HG02571 (cell line): ENCODE data around the gene MBTPS2.
"Not testable (repeated sequence)": the region's sequence is repeated elsewhere in the genome, so short reads cannot be mapped to it uniquely, and the experiment has no call there.

ENCODE experiments used
- ATAC-seq: cut with Tn5 transposase; IDR thresholded peaks from one replicate; pipeline ENCODE4 v1.9.1; 2021; ENCODE audit warnings: mild to moderate bottlenecking, moderate library complexity; ENCODE audit not compliant: unreplicated experiment

The MBTPS2 gene

DNA sequence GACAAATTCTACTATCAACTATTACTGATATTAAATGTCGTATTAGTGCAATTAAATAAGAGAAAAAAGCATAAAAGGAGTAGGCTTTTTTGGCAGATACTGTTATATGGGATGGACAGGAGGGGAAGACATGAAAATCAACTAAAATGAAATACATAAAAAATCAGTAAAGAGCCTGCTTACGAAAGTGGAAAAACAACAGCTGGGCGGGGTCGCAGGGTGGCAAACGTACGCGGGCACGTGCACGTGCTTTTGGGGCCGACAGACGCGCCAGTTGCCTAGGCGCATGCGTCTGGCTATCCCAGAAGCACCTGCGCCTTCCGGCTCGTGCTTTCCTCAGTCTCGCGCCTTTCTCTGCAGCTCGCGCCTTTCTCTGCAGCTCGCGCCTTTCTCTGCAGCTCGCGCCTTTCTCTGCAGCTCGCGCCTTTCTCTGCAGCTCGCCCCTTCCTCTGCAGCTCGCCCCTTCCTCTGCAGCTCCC, 16.6 kb downstream of the MBTPS2 start, which contains the start of gene YY2:
Gene YY2, plus strand, starts transcription at position 51 of the 479 bp plus-strand sequence. CDS start 498 bp downstream, outside the sequence.
- ATAC-seq: no peak

DNA sequence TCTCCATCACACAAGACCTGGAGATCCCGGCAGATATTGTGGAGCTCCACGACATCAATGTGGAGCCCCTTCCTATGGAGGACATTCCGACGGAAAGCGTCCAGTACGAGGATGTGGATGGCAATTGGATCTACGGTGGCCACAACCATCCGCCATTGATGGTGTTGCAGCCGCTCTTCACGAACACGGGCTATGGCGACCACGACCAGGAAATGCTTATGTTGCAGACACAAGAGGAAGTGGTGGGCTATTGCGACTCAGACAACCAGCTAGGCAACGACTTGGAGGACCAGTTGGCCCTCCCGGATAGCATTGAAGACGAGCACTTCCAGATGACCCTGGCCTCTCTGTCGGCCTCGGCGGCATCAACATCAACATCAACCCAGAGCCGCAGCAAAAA, 17.1 kb downstream of the MBTPS2 start:
- no peak for ATAC-seq

DNA sequence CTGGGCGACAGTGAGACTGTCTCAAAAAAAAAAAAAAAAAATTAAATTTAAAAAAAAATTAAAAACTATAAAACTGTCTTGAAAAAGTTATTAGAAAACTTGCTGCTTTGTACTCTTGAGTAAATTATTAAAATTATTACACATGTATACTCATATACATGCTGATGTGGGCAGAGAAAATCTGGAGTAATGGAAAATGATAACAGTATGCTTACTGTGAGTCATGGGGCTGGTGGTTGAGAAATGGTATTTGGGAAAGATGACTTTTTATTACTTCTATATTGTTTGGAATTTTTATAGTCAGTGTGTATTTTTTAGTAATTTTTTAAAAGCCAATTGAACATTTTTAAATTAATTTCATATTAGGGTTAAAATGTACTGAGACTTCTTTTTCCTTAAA, 23.8 kb downstream of the MBTPS2 start:
- ATAC-seq: no peak

DNA sequence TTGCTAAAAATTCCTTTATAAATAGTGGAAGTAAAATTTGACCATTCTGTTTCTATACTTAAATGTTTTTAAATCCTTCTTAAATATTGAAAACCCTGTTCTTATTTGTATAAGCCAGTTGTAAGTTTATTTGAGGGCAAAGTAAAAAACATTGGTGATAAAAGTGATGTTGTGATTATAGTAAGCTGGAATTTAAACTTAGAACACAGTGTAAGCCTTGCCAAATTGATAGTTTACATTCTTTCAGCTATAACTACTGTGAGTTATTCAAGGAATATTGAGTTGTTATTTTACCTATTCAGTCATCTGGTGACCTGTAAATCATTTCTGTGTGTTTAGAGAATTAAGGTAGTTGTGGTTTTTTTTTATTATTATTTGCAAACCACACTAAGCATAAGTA, 26.0 kb downstream of the MBTPS2 start:
- ATAC-seq: no peak

DNA sequence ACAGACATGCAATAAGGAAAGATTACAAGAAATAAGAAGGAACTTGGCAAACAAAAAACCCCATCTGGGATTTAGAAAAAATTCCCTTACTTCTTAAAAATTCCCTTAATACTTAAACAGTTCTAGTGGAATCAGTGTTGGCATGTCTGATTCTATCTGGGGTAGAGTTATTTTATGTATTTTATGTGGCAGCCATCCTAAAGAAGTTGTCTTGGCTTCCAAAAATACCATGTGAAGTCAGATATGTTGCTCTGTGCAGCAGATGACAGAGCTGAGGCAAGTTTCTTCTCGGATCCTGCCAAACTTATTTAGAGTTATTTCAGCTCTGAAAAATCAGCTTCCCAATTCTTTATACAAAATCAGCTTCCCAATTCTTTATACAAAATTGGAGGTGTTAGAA, 31.1 kb downstream of the MBTPS2 start:
- no peak for ATAC-seq

DNA sequence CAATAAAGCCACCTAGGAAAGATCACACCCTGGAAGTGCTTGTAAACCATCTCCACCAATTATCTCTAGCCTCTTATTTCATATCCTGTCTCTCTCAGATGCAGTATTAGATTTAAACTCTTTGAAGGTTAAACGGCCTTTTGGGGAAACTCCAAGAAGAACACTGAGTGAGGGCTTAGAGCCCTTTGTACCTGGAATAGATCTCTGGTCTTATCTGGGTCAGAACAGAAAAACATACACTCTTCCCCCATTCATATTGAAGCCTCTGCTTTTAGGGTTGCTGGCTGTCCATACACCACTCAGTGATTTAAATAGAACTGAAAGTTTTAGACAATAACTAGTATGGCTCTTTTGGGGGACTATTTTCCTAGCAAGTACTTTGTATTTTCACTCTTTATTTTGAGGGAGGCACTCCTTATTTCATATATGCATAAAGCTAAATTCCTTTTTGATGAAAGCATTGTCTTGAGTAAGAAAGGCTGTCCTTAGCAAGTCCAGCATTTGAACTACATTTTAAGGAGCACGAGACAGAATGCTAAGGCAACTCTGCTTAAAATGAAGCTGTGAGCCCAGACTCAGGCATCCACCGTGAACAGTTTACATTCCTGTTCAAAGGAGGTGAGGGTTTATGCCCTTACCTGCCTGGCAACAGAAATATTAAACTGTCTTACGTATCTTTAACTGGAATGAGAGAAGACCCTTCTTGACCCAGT, 33.8 kb downstream of the MBTPS2 start:
- ATAC-seq: no peak

DNA sequence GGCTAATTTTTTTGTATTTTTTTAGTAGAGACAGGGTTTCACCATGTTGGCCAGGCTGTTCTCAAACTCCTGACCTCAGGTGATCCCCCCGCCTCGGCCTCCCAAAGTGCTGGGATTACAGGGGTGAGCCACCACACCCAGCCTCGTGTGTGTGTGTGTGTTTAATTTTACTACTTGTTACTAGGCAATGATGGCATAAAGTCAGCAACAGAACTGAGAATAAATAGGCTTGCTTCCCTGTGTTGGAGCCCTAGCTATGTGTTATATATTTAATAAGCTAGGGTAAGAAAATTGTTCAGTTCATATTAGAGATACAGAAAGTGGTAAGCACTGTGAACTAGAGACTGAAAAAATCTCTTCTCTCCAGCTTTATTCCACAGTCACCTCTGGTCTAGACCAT, 34.8 kb downstream of the MBTPS2 start:
- ATAC-seq: not testable (repeated sequence)

DNA sequence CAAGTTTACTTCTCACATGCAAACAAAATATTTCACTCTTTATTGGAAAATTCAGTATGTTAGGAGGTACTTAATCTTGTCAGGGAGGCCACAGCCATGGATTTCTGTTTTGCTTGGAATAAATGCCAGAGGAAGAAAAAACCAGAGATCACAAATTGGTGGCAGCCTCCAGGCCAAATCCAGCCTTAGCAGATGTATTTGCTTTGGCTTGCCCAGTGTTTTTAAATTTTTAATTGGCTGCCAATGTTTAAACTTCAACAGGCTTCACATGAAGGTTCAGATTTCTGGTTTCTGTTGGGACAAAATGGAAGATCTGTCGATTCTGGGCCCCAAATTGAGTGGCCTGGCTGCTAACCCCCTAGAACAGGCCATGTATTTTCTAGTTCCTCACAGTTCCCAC, 35.6 kb downstream of the MBTPS2 start:
- no peak for ATAC-seq

DNA sequence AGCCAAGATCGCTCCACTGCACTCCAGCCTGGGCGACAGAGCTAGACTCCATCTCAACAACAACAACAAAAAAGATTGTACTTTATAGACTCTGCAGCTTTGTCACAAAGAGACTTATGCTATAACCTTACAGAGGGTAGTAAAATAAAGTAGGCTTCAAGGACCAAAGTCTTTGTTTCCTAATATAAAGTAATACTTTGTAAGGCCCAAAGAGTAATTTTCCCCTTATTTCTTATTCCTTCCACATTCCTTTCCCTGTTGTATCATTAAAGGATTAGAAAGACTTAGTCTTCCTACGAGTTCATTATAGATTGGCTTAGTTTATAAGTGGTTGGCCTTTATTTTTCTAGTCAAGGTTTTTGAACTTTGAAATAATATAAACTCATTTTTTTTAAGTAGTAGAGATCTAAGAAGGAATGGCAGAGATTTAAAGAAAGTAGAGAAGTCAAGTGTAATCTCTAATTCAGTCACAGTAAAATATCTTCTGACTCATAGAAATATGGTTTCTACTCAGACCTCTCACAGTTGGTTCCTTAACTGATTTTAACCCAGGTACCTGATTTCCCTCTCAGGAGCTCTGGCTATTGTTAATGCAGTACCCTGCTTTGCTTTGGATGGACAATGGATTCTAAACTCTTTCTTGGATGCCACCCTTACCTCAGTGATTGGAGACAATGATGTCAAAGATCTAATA, 42.6 kb downstream of the MBTPS2 start:
- ATAC-seq: no peak

DNA sequence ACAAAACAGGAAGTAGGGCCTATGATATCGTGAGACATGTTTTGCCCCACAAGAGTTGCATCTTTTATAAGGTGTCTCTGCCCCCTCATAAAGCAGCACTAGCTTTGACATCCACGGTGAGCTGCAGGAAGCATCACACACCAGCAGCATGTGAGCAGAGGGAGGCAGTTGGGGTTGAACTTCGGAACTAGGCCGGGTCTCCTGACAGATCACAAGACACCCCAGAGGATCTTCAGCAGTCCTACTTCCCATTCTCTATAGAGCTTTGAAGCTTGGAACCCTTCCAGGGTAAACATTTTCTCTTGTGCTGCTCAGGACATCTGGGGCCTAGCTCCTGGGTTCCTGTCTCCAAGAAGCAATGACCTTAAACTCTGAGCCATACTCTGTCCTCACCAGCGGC, 43.8 kb downstream of the MBTPS2 start:
- no peak for ATAC-seq

DNA sequence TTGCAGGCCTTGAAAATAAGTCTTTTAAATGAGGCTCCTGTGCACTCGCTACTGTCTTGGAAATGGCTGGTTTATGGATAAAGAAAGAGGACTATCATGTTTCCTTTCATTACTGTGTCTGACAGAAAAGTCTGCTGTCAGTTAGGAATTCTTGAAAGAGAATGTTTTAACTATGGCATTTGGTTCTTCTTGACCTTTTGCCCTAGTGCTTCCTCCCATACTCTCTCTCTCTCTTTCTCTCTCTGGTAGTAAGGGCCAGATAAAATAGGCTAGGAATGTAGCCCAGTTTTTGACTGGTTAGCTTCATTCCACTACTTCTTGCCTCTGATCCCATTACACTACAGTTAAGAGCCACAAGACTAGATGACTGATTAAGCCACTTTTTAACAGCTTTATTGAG, 46.2 kb downstream of the MBTPS2 start:
- ATAC-seq: no peak

DNA sequence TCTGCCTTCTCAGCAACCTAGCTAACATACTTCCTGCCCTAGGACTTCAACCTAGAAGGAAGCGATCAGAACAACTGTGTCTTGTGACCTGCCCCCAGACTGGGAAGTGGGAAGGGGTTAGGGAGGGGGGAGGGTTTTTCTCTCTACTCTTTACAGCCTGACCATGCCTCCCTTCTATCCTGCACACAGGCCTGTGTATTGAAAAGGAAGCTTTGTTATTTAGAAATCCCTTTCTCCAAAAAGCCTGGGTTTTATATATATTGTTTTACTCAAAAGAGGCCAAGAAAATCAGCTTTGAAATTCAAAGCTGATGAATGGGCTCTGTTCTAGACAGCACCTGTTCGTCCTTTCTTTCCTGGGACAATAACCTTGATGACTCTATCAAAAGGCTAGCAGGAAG, 65.9 kb downstream of the MBTPS2 start:
- no peak for ATAC-seq

DNA sequence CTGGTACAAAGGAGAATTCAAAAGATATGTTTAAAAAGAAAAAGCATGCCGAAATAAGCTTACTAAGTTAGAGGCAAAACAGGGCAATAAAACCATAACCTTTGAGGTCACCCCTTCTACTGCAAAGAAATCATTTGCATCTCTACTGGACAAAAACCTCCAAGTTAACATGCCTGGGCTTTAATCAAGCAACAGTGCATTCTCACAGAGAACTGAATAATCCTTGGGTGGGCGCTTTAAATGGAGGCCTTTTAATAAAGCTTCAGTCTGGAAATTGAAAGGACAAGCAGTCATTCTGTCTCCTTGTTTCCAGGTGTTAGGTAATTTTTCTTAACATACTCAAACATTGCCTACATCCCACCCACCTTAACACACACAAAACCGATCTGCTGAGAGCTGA, 66.5 kb downstream of the MBTPS2 start:
- no peak for ATAC-seq

DNA sequence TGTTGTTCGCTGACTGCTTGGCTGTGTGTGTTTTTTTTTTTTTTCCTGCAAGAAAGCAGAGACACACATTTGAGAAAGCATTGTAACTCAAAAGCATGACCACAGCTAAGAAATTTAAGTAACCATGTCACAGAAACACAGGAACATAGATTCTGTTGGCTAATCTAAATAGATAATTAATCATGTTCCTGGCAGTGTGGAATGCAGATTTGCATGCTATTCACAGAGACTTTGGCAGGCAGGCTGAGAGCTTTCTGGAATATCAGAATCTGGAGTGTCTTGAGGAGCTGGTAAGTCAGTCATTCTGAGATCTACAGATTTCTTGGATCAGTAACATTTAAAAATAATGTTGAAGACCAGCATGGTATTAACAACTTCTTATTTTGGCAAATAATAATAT, 67.8 kb downstream of the MBTPS2 start:
- ATAC-seq: no peak

DNA sequence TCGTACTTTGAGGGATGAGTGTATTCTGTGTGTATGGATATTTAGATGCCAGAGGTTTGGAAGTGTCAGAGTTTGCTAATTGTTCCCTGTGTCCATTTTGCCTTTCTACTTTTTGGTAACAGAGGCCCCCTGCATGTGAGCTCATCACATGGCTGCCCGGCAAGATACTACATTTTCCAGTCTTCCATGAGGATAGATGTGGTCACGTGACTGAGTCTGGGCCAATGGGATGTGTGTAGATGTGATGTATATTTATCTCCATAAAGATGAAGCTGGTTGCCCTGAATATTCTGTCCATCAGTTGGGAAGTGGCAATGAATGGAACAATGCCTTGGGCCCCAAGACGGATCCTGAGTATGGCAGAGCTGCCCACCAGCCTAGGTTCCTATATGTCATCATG, 72.1 kb downstream of the MBTPS2 start:
- ATAC-seq: no peak

DNA sequence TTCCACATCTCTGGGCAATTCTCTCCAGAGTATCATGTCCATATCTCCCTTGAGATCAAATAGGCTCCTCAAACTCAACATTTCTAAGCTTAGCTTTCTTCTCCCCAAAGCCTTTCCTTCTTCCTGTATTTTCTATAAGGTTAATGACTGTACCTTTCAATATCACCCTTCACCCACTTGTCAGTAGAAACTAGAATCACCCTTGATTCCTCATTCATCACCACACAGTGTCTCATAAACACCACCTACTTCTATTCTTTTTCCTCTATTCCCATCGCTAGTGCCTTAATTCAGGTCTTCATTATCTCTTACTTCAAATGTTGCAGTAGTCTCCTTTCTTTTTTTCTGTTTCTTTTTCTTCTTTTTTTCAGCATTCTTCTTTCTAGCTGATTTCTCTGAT, 72.8 kb downstream of the MBTPS2 start:
- no peak for ATAC-seq

DNA sequence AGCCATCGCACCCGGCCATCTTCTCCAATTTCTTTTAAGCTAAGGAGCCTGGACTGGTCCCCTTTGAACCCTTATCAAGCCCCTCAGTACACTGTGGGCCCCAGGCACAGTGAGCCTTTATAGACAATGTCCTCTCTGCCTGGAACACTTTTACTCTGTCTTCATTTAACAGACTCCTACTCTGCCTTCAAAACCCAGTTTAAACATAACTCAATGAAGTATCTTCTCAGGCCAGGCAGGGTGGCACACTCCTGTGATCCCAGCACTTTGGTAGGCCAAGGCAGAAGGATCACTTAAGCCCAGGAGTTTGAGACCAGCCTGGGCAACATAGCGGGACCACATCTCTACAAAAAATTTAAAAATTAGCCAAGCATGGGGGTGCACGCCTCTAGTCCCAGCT, 73.6 kb downstream of the MBTPS2 start:
- ATAC-seq: no peak

DNA sequence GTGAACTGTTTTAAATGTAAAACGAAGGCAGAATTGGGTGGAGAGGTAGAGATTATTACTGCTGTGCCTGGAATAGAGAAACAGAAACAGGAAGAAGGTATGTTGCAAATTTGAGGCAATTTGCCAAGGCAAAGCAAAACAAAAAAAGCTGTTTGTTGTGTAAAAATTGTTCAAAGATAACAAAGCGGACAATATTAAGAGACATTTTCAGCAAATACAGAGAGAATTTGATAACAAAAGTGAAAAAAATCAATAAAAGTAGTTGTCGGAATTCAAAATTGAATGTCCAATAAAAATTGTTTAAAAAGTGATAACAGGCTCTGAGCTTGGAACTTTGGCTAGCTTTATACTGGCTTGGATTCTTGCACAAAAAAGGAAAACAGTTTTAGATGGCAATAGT, 86.7 kb downstream of the MBTPS2 start:
- ATAC-seq: no peak

DNA sequence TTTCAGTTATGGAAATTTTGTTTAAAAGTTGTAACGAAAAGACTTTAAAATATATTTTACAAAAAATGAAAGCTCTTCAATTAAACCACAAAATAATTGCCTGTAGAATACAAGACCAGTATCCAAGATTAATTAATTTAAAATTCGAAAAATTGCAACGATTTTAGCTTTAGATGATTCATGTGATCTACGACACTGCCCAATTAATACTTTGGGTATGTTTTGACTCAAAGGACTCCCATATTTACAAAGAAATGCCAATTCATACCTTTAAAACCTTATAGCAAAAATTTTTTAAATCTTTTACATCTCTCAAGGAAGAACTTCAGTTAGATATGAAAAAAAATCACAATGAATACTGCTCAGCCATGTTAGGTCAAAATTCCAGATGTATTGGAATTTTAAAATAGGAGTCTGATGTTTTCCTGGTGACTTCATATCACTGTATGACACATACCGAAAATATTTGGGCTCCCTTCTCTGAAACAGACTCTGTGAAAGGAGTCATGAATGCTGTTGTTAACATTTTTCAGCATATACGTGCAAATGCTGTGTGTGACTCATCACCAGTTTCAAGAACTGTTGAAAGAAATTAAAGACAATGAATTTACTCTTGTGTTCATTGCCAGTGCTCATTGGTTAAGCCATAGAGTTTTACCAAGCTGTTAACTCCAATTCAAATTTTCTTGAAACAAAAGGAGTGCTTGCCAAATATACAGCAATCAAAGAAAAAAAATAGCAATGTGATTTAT, 87.3 kb downstream of the MBTPS2 start:
- ATAC-seq: no peak

DNA sequence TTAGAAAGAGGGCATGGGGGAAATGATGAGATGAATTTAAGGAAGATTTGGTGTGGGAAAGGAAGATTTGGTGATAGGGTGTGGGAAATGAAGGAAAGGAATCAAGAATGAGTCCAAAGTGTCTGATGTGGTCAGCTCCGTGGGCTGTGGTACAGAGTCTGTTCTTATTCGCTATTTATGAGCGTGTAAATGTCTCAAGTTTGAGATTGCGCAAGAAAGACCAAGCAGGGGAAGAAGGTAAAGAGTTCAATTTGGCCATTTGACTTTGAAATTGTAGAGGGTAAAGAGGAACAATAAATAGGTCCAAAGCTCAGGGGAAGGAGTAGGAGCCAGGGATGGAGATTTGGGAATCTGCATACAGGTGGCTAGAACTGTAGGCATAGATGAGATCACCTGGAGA, 89.8 kb downstream of the MBTPS2 start:
- ATAC-seq: no peak

DNA sequence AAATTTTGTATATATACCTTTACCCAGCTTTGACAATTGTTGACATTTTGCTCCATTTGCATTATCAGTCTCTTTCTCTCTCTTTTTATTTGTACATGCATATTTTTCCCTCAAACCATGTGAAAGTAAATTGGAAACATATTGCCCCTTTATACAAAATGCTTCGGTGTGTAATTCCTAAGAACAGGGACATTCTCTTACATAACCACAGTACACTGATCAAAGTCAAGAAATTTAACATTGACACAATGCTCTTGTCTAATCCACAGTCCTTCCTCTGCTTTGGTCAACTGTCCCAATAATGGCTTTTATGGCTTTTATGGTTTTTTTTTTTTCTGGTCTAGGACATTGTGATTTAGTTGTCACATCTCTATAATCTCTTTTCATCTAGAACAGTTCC, 91.6 kb downstream of the MBTPS2 start:
- no peak for ATAC-seq
